Adrenal gland (tissue), 12 donors: Measurements from ENCODE around the gene GLT8D2. TPM values are rescaled to one million over a fixed set of nuclear protein-coding genes. Genes with fewer than 3 reads are reported as not detected.

ENCODE experiments used
- DNase-seq, 7 donors: peaks; one replicate each; pipeline ENCODE4 v3.0.0-alpha.2; 2019 to 2020
- H3K27ac ChIP-seq, 5 donors: fragments of 200-600 bp; sonication (generic) in 4 of 5; 1 replicate in 3 of 5; 2 replicates in 2 of 5; pipeline versions ENCODE4 v1.5.1 to v1.8.0; 2016 to 2020; ENCODE audit warnings: mild to moderate bottlenecking in 1 of 5
- H3K27me3 ChIP-seq: fragments of 200-600 bp; 2 replicates; pipeline ENCODE4 v1.8.0; 2021
- H3K36me3 ChIP-seq, 2 donors: fragments of 200-600 bp; replicated peaks in 1 of 2; 1 replicate in 1 of 2; 2 replicates in 1 of 2; pipeline versions ENCODE4 v1.5.1 to v1.8.0; 2018 to 2022
- H3K4me1 ChIP-seq, 2 donors: fragments of 200-600 bp; replicated peaks in 1 of 2; 1 replicate in 1 of 2; 2 replicates in 1 of 2; pipeline versions ENCODE4 v1.5.1 to v1.8.0; 2018 to 2021
- H3K4me3 ChIP-seq, 4 donors: fragments of 200-600 bp; sonication (generic) in 3 of 4; one replicate each; pipeline ENCODE4 v1.5.1; 2016 to 2018
- H3K9me3 ChIP-seq, 3 donors: fragments of 200-600 bp; sonication (generic) in 1 of 3; replicated peaks in 1 of 3; 1 replicate in 2 of 3; 2 replicates in 1 of 3; pipeline versions ENCODE4 v1.5.1 to v1.8.0; 2016 to 2021
- POLR2A ChIP-seq, 2 donors: fragments of 450-650 bp; IDR thresholded peaks; one replicate each; pipeline ENCODE4 v1.6.1; 2017; ENCODE audit warnings: antibody characterized with exemption in 2 of 2, mild to moderate bottlenecking in 2 of 2, moderate library complexity in 1 of 2
- WGBS, 4 donors: extraction: QIAGEN DNeasy Blood & Tissue Kit in 2 of 4; methylation state at CpG; one replicate each; pipeline versions ENCODE4 v1.1.5 to v1.1.7; 2013 to 2017; 5-methylcytosine and 5-hydroxymethylcytosine counted together
- intact Hi-C, 2 donors: fragments of 100-400 bp; cut with DNase I; formaldehyde crosslinking; loops; one replicate each; pipeline versions ENCODE4 v1.14.1 to v1.15.0; 2022 to 2023
- polyA plus RNA-seq, 3 donors: library from polyadenylated mRNA; stranded (reverse); fragments of 200-250 nt in 2 of 3; fragments of 350-450 nt in 1 of 3; fragmentation: Illumina TruSeq in 1 of 3; extraction: RNeasy Lipid Tissue Mini Kit (QIAGEN cat#74804) in 1 of 3; gene quantifications; one replicate each; pipeline ENCODE4 v1.2.3, GENCODE V29; 2013 to 2014
- total RNA-seq, 9 donors: library from RNA; depleted of rRNA in 4 of 9; stranded (reverse); fragments of >200 nt in 4 of 9; fragments of 120-200 nt in 1 of 9; fragmentation: NEBNext Ultra II Directional in 1 of 9; extraction: Animal tissue kit (Norgen Biotek cat#: 25700) in 1 of 9; gene quantifications; one replicate each; pipeline versions ENCODE4 v1.1.0 to v1.2.4, GENCODE V29; 2013 to 2023
- TF ChIP-seq, protein P1 (sequence below), 6 experiments: fragments of 450-650 bp in 4 of 6; fragments of 200-600 bp in 2 of 6; sonication (generic) in 1 of 6; IDR thresholded peaks; 1 replicate in 5 of 6; 2 replicates in 1 of 6; pipeline versions ENCODE4 v1.5.1 to v1.8.0; 2016 to 2021; ENCODE audit warnings: antibody characterized with exemption in 6 of 6, mild to moderate bottlenecking in 2 of 6, moderate library complexity in 1 of 6
- donor health status: healthy with polysubstance abuse.
- donor health status: Bipolar disorder and iron deficiency.
- donor health status: DM: yes; HTN: yes; CAD: no.
- donor health status: DM: no; HTN: no; CAD: no.
- donor health status: DM: no; HTN: no; CAD: no.
- donor health status: DM: yes; HTN: yes; CAD: no.

Gene GLT8D2
- total and polyA plus RNA-seq, 12 donors, result 6.3 to 21.2 (median 14.1) TPM

DNA sequence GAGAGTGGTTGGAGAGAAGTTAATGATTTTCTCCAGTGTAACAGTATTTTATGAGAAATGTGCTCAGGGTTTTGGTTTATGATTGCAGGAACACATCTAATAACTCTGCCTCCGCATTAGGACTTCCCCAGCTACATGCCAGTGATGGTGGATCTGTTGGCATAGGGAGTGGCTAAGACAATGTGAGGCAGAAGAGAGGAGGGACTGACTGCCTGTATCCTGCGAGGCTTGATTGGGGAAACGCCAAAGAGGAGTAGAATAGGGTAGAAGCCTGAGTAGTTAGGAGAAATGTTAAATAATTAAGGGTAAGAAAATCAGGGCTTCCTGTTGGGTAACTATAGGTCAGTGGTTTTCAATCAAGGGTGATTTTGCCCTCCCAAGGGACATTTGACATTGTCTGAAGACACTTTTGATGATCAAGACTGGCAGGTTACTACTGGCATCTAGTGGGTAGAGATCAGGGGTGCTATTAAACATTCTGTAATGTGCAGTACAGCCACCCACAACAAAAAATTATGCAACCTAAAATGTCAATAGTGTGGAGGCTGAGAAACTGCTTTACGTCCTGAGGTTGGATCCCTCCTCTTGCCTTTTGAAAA is 71.5 kb downstream of the GLT8D2 start:
- TF ChIP-seq, protein P1, sequence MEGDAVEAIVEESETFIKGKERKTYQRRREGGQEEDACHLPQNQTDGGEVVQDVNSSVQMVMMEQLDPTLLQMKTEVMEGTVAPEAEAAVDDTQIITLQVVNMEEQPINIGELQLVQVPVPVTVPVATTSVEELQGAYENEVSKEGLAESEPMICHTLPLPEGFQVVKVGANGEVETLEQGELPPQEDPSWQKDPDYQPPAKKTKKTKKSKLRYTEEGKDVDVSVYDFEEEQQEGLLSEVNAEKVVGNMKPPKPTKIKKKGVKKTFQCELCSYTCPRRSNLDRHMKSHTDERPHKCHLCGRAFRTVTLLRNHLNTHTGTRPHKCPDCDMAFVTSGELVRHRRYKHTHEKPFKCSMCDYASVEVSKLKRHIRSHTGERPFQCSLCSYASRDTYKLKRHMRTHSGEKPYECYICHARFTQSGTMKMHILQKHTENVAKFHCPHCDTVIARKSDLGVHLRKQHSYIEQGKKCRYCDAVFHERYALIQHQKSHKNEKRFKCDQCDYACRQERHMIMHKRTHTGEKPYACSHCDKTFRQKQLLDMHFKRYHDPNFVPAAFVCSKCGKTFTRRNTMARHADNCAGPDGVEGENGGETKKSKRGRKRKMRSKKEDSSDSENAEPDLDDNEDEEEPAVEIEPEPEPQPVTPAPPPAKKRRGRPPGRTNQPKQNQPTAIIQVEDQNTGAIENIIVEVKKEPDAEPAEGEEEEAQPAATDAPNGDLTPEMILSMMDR (IDR thresholded peaks at IDR 0.05), result no peak
- TF ChIP-seq POLR2A (IDR thresholded peaks at IDR 0.05), result no peak
- Histone ChIP-seq H3K4me1 (peaks cover 0 to 17% of the 10 kb centered on the region in 2 donors), H3K9me3 (no peaks in the 10 kb centered on the region), H3K4me3 (no peak overlapping the region), H3K27me3 (no peaks in the 10 kb centered on the region), H3K27ac (no peak overlapping the region), H3K36me3 (peaks cover 0 to 65% of the 10 kb centered on the region in 2 donors)
- intact Hi-C loops, result loop anchor here in 1 of 2 donors (10.0 kb wide), 1 partner anchor 116 kb away; no protein-coding TSS in a partner anchor
- whole genome bisulfite sequencing, 4 donors, result 91 to 93% (median 92%) methylated on average over 4 of the region's 4 CpGs
- DNase-seq, result no peak

DNA sequence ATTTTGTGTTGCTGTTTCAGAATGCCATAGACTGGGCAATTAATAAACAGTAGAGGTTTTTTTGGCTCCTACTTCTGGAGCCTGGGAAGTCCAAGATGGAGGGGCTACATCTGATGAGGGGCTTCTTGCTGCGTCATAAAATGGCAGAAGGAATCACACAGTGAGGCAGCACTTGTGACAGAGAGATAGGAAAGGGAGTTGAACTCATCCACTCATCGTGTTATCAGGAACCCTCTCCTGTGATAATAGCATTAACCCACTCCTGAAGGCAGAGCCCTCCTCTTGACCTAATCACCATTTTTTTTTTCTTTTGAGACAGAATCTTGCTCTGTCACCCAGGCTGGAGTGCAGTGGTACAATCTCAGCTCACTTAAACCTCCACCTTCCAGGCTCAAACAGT is 74.6 kb downstream of the GLT8D2 start:
- WGBS, 4 donors, result 79 to 84% (median 82%) methylated on average over 2 of the region's 2 CpGs
- H3K36me3 ChIP-seq, result peaks cover 0 to 34% of the 10 kb centered on the region in 2 donors
- intact Hi-C loops, result loop anchor here in 1 of 2 donors (10.0 kb wide), 1 partner anchor 119 kb away; no protein-coding TSS in a partner anchor
- peaks cover 0 to 19% of the 10 kb centered on the region in 2 donors for H3K4me1 ChIP-seq
- H3K27me3 ChIP-seq, result no peaks in the 10 kb centered on the region
- no peak overlapping the region for H3K4me3 ChIP-seq
- TF ChIP-seq, protein P1 (IDR thresholded peaks at IDR 0.05), result no peak
- no peak for TF ChIP-seq POLR2A (IDR thresholded peaks at IDR 0.05)
- H3K9me3 ChIP-seq, result no peaks in the 10 kb centered on the region
- H3K27ac ChIP-seq, result no peak overlapping the region
- DNase-seq, result no peak

DNA sequence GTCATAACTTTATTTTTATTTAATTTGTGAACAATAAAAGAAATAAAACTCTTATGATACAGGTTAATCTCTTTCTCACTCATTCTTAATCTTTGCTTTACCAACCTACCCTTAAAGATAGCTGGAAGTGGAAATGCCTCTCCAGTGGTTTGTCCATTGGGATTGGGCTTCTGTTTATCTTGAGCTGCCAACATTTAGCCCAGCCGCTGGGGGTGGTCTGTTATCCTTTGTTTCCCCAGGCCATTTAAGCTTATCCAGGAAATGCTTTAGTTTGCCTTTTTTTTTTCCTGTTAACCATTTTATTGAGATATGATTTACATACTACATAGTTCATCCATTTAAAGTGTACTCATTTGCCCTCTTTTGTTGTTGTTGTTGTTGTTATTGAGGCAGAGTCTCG is 76.1 kb downstream of the GLT8D2 start:
- peaks cover 9 to 34% of the 10 kb centered on the region in 2 donors for H3K4me1 ChIP-seq
- no peak for DNase-seq
- H3K27me3 ChIP-seq, result no peaks in the 10 kb centered on the region
- no peak for TF ChIP-seq POLR2A (IDR thresholded peaks at IDR 0.05)
- TF ChIP-seq, protein P1 (IDR thresholded peaks at IDR 0.05), result no peak
- no peak overlapping the region for H3K27ac ChIP-seq
- 37 to 68% (median 53%) methylated on average over 2 of the region's 2 CpGs for WGBS, 4 donors
- peaks cover 0 to 21% of the 10 kb centered on the region in 2 donors for H3K36me3 ChIP-seq
- no peak overlapping the region for H3K4me3 ChIP-seq
- no peaks in the 10 kb centered on the region for H3K9me3 ChIP-seq
- intact Hi-C loops, result loop anchor here in 1 of 2 donors (10.0 kb wide), 1 partner anchor 121 kb away; no protein-coding TSS in a partner anchor

DNA sequence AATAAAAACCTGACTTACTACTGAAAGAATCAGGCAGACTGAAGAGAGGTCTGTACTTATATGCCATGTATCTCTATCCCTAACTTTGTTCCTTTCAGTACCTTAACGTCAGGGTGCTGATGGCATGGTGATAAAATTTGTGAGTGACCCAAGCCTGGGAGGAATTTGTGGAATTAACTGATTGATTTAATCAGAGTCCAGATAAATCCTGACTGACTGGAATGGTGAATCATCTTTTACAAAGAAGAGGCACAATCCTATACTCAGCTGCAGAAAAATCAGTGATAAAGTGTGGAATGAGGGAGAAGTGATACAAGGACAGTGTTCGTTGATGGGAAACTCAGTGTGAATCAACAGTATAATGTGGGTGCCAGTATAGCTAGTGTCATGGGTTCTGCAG is 80.6 kb downstream of the GLT8D2 start:
- no peak for TF ChIP-seq POLR2A (IDR thresholded peaks at IDR 0.05)
- TF ChIP-seq, protein P1 (IDR thresholded peaks at IDR 0.05), result no peak

More for the DNA sequence above, 80.6 kb downstream of the GLT8D2 start:
- intact Hi-C loops, result no loop called here
- Histone ChIP-seq H3K36me3 (no peaks in the 10 kb centered on the region), H3K9me3 (no peaks in the 10 kb centered on the region), H3K4me1 (peaks cover 26 to 56% of the 10 kb centered on the region in 2 donors), H3K27ac (peak overlapping the region in 3 of 5 donors; percentile 48 to 66 (median 65)), H3K4me3 (no peak overlapping the region), H3K27me3 (no peaks in the 10 kb centered on the region)
- 25 to 43% (median 39%) methylated on average over 2 of the region's 2 CpGs for WGBS, 4 donors
- peak in 3 of 7 donors; percentile 26 to 39 (median 31) for DNase-seq
